DMS53 treated with DMSO at 0.1 percent for 48 hours (cell line): Measurements from ENCODE around the gene ZBTB16.

Source experiments
- DNase-seq: peaks from one replicate; lab custom pipeline; 2025; ENCODE audit not compliant: unreplicated experiment; lab: John Stamatoyannopoulos, UW

ZBTB16 gene

DNA sequence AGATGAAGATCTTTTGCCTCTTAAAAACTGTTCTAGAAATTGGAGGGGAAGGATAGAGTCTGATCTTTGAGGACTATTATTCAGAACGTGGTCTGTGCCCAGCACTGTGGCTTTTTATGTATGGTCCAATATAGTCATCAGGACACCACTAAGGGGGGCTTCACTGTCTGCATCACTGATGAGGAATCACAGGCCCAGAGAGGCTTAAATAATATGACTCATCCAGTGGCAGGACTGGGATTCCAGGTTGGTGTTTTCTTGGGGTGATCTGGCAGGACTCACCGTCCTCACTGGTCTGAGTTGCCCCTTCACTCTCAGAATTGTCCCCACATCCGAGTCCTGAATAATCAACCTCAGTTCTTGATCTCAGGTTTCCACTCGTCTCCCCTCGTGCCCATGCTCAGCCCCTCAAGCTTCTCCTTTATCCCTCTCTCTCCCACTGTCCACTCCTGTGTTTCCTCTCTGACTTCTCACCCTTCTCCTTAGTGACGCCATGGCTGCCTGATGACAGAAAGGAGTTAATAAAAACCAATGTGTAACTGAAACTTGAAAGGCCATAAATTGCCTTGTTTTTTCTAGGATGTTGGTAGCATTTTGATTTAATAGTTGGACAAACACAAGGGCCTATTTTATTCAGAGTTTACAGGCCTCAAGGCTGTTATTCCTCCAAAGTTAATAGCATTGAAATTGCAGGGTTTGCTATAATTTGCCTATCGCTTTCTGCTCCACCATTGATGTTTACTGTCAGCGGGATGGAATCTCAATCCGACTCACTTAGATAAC lies 141.0 kb downstream of the ZBTB16 start:
- DNase-seq, result no peak

DNA sequence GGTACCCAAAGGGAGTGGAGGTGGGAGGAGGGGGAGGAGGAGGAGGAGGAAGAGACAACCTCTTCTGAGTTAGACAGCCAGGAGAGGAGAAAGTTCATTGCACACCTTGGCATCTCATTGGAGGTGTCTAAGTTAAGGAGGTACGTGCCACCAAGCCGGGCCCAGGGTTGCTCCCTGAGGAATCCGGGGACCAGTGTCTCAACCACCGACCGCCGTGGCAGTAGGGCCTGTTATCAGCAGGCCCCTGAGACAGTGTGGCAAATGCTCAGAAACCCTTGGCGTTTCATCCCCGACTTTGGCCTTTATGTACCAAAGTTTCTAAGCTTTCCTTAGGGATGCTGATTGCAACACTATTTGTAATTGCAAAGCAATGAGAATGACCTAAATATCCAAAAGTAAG lies 141.7 kb downstream of the ZBTB16 start:
- no peak for DNase-seq

DNA sequence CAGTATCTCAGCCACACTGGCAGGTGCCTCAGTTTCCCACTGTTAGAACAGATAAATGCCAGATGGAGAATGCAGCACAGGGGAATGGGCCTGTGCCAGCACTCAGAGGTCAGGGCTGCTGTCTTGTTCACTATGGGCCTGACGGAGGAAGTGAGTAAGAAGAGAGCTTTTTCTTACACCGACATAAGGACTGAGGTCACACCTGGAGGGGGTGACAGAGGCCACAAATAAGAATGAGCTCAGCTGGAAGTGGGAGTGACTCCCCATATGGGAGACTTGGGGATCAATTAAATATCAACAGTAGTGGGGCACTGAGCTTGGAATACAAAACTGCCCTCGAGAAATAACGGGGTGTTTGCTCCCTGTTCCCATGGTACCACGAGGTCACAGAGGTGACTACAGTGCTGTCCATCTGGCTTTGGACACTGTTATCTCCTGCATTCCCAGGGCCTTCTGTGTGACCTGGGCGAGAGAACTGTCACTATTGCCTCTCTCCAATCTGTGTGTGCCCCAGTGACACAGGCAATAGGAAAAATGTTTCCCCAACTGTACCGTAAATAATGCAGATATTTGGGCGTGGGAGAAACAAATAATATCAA lies 142.6 kb downstream of the ZBTB16 start:
- no peak for DNase-seq

DNA sequence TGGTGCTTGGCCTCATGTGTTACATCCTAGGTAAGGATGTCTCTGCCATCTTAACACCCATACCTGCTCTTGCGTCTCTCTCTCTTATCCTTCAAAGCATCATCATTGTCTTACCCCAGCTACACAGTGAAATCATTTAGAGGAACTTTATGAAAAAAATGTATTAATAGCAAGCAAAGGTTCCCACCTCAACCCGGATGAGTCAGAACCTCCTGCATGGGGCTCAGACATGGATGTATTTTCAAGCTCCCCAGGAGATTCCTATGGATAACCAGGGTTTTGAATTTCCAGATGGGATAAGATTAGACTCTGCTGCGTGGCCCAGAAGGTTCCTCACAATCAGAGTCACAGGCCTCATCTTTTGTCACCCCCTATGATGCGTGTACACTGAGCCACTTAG lies 147.6 kb downstream of the ZBTB16 start:
- no peak for DNase-seq

DNA sequence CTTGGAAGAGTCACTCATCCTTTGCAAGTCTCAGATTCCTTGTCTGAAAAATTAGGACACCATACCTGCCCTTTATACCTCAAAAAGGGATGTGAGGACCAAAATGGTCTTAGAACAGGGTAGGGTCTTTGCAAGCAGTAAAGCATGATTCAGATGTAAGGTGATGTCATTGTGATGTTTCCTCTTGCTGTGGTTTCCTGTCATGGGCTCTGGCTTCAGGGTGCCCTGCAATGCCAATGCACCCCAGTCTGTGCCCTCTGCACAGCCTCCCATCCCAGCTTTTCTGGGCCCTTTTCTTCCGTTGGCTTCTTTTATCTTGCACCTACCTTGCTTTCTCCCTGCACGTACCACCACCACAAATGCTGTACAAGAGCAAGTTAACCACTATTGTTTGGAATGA lies 148.9 kb downstream of the ZBTB16 start:
- no peak for DNase-seq

DNA sequence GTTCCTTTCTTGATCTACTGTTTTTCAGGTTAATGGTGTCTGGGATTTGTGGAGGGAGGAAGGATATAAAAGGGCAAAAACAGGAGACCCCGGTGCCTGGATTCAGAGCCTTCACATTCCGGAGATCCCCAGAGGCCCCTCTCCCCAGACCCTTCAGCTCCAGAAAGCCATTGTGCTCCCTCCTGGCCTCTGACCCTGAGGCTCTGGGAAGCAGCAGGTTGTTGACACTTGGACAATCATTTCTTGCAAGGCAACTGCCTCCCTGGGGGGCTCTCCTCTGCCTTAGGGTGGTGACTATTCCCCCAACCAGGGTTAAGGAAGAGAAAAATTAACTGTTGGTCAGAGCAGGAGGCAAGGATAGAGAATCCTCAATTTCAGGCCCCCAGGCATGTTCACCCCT lies 149.8 kb downstream of the ZBTB16 start:
- no peak for DNase-seq

DNA sequence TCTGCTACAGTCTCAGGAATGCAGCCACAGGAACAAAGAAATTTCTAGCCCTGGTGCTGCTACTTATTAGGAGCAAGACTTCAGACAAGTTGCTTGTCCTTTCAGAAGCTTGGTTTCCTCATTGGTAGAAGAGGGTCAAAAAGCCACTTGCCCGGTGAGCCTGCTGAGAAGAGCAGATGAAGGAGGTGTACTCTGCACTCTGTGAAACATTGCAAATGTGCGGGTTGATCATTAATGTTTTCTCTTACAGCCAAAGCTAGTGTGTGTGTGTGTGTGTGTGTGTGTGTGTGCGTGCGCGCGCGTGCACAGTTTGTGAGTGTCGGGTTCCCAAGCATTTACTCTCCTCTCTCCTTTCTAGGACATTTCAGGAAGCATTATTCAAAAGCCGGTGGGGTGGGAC lies 150.4 kb downstream of the ZBTB16 start:
- peak; percentile 10 for DNase-seq

DNA sequence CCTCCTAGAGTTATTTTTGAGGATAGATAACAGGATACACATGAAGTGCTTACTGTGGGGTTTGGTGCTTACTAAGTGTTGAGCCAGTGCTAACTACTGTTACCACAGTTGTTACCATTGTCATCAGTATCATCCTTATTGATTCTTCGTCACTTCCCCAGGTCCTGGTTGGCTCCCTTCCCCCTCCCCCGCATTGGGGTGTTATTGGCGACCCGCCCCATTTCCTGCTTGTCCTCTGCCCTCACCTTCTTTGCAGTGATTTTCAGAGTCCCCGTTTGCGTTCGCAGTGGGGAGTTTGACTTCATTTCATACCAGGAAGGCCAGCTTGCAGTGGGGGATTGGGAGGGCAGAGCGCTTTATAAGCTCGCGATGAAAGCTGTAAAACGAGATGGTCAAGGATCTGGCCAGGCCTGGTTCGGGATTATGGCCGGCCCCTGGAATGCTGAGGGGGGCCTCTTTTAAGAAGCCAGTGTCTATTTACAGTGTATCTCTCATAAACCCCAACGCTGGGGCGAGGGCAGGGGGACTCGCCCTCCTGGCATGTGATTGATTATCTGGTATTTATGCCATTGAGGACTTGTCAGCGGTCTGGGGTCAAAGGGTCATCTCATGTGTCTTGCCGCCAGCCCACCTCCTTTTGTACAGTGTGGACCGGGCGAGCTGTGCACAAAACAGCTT lies 152.1 kb downstream of the ZBTB16 start:
- DNase-seq, result no peak

DNA sequence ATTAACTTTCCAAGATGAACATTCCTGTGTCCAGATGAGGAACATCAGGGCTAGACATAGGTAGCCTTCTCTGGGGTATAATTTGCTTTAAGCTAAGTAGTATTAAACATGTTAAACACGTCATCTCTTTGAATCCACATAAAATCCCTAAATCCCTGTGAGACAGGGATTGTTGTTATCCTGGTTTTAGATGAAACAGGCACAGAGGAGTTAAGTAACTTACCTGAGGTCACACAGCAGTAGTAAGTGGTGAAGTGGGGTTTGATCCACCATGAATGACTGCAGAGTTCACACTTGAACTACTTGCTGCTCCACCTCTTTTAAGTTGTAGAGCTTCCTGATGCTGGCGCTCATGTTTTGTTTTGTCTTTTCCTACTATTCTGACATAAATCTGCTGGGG lies 154.1 kb downstream of the ZBTB16 start:
- no peak for DNase-seq

DNA sequence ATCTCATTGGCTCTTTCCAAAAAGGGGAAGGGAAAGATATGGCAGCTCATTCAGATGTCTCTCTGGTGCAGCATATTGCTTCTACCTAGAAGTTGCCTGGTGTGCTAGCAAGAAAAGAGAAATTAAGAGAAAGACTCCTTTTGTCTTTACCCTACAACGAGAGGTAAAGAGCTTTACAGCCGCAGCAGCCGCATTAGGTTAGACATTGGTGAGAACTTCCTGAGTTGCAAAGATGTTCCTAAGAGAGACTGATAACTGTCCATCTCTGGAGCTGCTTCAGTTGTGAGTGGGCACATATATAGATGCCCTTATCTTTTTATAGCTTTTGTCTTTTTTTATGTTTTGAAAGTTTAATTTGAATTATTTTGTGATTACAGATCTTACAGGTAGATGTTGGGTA lies 155.9 kb downstream of the ZBTB16 start:
- DNase-seq, result no peak

DNA sequence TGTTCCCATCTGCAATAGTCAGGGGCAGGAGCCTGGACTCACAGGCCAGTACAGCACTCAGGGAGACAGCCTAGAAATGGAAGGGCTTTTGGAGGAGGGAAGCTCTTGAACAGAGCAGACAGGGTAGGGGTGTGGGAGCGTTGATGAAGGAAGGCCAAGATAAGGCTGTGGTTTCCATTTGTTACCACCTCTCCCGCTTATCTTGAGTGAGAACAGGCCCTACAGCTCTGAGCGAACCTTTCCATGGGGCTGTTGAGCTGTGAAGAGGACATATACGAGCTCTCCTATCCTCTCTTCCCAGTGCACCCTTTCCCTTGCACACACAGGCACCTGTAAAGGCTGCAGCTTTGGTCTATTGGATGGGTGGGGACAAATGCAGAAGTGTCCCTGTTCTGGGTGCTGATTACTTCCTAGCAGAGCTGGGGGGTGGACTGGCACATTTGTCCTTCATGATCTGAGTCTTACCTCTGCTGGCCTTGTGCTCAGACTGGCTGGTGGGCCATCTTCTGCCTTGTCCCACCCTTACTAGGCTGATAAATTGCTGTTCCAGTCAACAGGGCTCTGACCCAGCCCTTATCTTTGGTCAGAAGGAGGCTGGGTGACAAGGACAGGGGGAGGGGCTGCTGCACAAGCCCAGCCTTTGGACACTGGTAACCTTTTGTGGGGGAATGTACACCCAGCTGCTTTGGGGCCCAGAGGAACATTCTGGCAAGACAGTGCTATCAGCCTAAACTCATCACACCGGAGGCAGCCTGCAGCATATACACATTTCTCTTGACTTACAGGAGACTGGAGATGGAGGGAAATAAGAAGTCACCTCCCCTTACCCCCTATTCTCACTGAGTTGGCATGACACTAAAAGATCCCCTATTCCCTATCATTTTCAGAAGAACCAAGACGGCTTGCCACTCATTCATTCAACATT lies 156.6 kb downstream of the ZBTB16 start:
- DNase-seq, result no peak

DNA sequence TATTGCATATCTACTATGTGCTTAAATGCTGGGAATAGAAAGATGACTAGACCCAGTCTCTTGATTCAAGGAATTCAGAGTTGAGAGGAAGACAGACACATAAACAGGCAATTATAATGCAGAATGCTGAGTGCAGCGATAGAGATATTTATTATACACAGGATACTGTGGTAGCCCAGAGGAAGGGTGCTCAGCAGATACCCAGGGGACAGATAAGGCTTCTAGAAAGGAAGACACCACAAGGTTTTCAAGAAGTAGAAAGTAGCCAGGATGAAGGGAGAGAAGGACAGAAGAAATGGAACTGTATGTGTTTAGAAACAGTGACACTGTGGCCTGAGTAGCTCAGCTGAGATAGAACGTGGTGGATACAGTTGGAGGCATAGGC lies 157.3 kb downstream of the ZBTB16 start:
- DNase-seq, result no peak

DNA sequence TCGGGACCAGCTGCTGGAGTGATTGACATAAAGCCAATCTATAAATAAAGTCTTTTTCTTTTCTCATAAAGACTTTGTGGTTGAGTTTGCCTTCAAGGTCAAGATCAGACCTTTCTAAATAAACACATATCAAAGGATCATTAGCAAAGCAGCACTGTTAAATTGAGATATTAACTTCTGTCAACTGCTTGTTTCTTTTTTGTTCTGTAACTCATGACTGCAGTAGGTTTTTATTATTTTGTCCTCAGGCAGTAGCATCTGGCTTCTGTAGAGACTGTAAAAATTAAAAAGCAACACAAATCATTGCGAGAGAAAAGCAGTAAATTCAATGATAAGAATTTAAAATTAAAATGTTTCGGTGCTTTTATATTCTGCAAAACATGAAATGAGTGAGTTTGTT lies 159.0 kb downstream of the ZBTB16 start:
- DNase-seq, result no peak

DNA sequence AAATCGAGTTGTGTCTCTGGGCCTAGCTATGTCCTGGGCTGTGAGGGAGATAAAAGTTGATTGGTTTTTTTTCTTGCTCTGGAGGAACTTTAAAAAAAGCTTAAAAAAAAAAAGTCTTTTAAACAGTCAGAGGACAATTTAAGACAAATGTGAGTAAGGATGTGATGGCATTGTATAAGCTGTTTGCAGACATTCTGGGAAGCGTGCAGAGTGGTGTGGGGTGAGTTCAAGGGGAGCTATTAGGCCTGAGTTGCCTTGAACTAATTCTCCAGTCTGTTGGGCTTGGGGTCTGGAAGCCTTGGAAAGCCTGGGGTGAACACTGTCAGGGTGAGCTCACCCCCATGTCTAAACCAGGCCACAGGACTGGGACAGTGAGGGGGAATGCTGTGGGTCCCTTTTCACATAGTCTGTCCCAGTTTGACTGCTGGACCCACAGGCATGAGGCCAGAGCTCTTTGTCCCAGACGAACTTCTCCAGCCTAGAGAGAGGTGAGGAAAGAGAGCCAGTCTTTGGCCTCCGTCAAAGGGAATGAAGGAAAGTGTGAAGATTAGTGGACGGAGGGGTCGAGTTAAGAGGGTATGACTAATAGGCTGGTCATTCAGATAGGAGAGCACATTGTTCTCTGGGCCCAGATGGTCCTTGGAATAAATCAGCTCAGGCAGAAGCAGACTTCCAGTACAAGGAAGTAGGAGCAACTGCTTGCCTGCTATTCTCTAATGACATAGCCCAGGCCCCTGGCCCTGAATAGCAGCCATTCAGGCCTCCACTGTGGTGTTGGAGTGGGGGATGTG lies 160.2 kb downstream of the ZBTB16 start:
- no peak for DNase-seq

DNA sequence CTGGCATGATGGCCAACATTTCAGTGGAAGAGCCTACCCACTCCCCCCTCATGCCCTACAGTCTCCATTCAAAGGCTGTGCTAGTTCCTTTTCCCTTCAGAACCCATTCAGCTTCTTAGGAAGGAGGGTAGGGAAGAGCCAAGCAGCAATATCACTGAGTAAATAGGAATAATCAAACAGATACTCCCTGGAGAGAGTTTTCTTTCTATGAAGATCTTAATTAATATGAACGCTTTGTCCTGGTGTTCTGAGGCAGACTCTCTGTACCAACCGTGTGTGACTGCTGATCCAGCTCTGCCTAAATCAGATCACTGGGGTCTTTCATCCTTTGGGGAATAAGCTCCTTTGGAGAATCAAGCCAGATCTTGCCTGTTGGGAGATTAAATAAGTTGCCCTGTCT lies 161.5 kb downstream of the ZBTB16 start:
- no peak for DNase-seq

DNA sequence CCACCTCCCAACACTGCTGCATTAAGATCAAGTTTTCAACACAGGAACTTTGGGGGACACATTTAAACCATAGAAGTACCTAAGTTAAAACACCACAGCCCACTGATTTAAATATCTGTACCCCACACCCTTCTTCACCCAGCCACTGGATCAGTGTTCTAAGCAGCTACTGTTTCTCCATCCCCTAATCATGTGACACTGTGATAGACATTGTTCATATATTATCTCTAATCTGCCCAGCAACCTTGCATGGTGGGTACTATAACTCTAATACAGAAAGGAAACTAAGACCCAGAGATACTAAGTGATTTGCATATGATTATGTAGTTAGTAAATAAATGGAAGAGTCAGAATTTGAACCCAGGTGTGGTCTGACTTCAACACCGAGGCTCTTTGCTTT lies 166.2 kb downstream of the ZBTB16 start:
- no peak for DNase-seq

DNA sequence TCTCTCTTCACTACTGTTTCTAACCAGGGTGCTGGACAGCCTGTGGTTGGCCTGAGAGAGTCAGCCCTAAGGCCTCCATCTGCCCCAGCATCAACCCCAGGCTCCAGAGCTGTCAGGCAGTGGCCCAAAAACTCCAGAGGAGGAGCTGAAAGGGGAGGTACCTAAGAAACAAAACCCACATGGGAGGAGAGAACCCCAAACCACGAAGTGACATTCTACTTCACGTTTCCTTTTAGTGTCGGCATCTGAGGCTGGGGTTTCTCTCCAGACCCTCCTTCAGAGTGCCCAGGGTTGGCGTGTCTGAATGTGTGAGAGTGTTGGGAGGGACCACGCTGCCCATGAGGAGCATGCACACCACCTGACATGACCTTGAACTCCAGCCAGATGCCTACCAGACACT lies 166.8 kb downstream of the ZBTB16 start:
- DNase-seq, result no peak

DNA sequence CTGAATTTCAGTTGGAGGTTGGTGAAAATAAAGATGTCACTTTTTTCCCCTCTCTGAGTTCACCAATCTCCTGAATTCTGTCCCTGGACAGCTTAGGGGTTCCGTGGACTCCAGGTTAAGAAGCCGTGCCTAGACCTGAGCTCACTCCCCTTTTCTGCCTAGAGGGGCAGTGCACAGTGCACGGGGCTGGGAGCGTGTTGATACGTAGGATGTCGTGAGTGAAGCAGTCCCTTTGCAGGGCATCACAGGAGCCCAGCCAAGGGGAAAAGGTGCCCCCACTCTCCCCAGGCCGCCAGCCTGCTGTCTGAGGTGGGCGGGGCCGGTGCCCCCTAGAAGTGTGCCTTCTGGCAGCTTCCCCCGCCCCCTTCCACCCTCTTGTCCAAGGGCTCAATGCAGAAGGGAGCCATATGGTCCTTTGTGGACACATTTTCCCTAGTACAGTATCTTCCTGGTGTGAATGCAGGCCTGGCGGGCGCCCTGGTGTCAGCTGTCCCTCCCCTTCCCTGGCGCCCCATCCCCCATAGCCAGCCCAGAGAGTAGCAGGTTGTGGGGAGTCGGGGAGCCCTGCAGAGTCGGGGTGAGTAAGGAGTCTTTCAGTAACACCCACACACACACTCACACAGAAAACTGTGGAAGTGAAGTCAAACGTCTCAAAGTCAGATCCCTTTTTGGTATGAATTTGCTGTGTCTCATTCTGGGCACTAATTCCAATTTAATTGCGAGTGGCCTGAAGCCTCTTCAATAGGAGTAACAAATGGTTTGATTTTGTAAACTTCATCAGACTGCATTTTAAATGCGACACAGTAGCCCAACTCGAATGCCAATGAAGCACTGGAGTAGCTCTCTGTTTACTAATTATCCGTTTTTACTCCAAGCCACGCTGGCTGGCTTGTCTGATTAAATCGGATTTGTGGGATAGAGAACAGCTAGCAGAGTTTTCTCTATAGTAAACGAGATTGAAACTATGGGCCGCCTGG lies 169.2 kb downstream of the ZBTB16 start:
- DNase-seq, result no peak

DNA sequence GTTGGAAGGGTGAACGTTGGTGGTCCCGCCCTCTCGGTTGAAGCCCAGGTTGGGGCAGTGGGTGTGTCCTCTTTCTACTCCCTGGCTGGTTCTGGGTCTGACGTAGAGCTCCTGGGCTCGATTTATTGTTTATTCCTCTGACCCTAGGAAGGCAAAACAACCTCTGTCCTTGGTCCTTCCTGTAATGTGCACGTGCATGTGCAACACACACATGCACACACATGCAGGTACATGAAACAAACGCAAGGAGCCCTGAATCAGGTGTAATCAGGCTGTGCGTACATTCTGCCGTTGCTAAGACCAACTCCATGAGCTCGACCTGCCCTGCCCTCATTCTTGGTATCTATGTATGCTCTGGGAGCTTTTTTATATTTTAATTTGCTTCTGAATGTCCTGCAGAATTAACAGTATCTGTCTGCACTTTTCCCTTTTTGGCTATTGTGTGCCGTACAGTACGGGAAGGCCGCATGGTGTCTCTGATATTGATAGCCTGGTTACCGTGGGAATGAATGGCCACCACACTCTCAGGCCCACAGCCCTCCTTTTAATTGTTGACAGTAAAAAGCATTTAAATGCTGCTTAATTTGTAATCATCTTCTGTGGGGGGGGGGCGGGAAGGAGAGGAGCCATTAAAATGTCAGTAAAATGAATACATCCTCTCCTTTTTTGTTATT lies 170.7 kb downstream of the ZBTB16 start:
- DNase-seq, result no peak
